Measurements from ENCODE around the gene CTRB1. TPM values are rescaled to one million over a fixed set of nuclear protein-coding genes. Genes with fewer than 3 reads are reported as not detected.
"Not testable (repeated sequence)": the region's sequence is repeated elsewhere in the genome, so short reads cannot be mapped to it uniquely, and the experiment has no call there.

Gene CTRB1
- polyA plus RNA-seq, 1 experiment: not detected

DNA sequence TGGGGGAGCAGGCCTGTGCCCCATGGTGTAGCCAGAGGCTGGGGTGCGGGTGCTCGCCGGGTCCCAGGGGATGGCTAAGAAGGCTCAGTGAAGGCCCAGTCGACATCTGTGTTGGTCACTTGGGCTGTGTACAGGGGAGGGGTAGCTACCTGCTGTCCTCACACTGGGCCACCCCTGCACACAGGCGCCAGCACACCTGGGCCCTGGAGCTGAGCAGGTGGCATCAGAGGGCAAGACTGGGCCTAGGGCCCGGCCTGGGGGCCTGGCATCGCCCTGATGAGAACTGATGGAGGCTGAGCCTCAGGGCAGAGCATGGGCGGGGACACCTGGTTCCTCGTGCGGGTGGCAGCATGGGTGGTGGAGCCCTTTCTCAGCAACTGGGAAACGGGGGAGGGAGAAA, 11.0 kb upstream of the CTRB1 start:
- DNase-seq (ENCODE audit: low read depth): no peak
- Histone ChIP-seq H3K36me3 (ENCODE audit: control insufficient read depth, insufficient read depth, low read length) (no peaks in the 10 kb centered on the region), H3K4me3 (ENCODE audit: low read depth, low read length) (no peak overlapping the region), H3K27me3 (ENCODE audit: control insufficient read depth, insufficient read depth, low read length) (no peaks in the 10 kb centered on the region)
- TF ChIP-seq, protein P1, sequence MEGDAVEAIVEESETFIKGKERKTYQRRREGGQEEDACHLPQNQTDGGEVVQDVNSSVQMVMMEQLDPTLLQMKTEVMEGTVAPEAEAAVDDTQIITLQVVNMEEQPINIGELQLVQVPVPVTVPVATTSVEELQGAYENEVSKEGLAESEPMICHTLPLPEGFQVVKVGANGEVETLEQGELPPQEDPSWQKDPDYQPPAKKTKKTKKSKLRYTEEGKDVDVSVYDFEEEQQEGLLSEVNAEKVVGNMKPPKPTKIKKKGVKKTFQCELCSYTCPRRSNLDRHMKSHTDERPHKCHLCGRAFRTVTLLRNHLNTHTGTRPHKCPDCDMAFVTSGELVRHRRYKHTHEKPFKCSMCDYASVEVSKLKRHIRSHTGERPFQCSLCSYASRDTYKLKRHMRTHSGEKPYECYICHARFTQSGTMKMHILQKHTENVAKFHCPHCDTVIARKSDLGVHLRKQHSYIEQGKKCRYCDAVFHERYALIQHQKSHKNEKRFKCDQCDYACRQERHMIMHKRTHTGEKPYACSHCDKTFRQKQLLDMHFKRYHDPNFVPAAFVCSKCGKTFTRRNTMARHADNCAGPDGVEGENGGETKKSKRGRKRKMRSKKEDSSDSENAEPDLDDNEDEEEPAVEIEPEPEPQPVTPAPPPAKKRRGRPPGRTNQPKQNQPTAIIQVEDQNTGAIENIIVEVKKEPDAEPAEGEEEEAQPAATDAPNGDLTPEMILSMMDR (IDR thresholded peaks at IDR 0.05; ENCODE audit: insufficient read depth, low read depth, low read length): no peak
- POLR2A ChIA-PET: no interaction called here
- CTCF ChIA-PET: interaction anchor here (0.8 kb wide), 1 partner anchor 26 kb away, joined by 4 read pairs; no protein-coding TSS in a partner anchor

DNA sequence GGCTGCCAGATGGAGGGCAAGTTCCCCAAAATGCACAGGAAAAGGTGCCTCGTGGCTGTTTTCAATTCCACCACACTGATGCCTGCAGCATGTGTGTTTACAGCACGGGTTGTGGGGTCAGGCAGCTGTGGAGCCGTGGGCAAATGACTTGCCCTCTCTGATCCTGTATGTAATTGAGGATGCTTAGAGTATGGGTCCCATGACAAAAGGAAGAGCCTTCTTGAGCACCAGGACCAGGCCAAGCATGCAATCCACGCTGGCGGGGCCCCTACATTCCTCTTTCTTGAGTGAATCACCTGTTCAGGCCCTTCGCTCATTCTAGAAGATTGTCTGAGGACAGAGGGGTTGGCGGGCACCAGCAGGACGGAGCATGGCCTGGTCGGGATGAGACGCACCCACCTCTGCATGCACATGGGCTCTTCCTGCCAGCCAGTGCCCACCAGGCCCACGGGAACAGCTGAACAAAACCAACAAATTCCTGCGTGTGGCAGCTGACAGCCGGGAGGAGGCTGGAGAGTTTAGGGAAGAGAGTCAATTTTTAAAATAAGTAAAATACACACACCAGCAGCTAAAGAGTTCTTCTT, 10.5 kb upstream of the CTRB1 start:
- TF ChIP-seq, protein P1 (IDR thresholded peaks at IDR 0.05; ENCODE audit: insufficient read depth, low read depth, low read length): no peak
- no peaks in the 10 kb centered on the region for H3K27me3 ChIP-seq (ENCODE audit: control insufficient read depth, insufficient read depth, low read length)
- no peak overlapping the region for H3K4me3 ChIP-seq (ENCODE audit: low read depth, low read length)
- no peaks in the 10 kb centered on the region for H3K36me3 ChIP-seq (ENCODE audit: control insufficient read depth, insufficient read depth, low read length)
- ChIA-PET POLR2A (no interaction called here), CTCF (interaction anchor here (1.0 kb wide), 1 partner anchor 10 kb away, joined by 4 read pairs; no protein-coding TSS in a partner anchor)
- DNase-seq (ENCODE audit: low read depth): no peak

DNA sequence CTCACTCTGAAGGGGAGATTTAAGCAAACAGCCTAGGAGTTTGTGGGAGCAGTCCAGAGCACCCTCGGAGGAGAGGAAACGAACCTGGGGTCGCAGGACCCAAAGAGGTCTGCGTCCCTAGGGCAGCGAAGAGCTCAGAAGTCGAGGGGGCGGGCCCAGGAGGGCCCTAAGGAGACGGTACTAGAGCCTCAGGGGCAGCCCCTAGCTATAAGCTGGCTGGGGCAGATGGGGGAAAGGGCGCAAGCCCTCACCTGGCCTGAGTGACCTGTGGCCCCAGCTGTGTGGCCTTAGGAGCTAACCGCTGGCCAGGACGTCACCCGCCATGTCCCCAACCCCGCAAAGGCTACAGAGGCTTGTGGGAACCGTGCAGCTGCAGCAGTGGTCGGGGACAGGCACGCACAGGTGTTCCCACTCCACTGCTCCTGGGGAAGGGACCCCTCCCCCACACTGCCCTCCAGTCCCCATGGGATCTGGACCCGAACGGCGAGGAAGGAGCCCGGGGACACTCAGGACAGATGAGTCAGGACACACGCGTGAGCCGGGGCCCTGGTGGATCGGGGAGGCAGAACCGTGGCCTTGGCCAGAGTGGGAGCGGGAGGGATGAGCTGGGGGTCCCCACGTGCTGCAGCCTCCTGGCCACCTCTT, 9.8 kb upstream of the CTRB1 start:
- no peak overlapping the region for H3K4me3 ChIP-seq (ENCODE audit: low read depth, low read length)
- TF ChIP-seq, protein P1 (IDR thresholded peaks at IDR 0.05; ENCODE audit: insufficient read depth, low read depth, low read length): no peak
- POLR2A ChIA-PET: no interaction called here
- CTCF ChIA-PET: interaction anchor here (1.0 to 2.8 kb wide), 2 partner anchors 10 to 25 kb away, joined by 4 to 11 read pairs; no protein-coding TSS in a partner anchor
- no peaks in the 10 kb centered on the region for H3K27me3 ChIP-seq (ENCODE audit: control insufficient read depth, insufficient read depth, low read length)
- H3K36me3 ChIP-seq (ENCODE audit: control insufficient read depth, insufficient read depth, low read length): no peaks in the 10 kb centered on the region
- DNase-seq (ENCODE audit: low read depth): no peak

DNA sequence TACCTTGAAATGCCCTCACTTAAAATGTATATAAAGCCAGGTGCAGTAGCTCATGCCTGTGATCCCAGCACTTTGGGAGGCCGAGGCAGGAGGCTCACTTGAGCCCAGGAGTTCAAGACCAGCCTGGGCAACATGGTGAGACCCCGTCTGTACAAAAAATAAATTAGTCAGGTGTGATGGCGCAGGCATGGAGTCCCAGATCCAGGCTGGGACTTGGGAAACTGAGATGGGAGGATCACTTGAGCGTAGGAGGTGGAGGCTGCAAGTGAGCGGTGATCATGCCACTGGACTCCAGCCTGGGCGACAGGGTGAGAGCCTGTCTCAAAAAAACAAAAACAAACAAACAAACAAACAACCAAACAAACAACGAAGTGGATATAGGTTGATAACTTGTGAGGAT, 9.3 kb upstream of the CTRB1 start:
- H3K4me3 ChIP-seq (ENCODE audit: low read depth, low read length); DNase-seq (ENCODE audit: low read depth); H3K36me3 ChIP-seq (ENCODE audit: control insufficient read depth, insufficient read depth, low read length); POLR2A ChIA-PET; H3K27me3 ChIP-seq (ENCODE audit: control insufficient read depth, insufficient read depth, low read length): not testable (repeated sequence)
- CTCF ChIA-PET: interaction anchor here (2.8 kb wide), 1 partner anchor 24 kb away, joined by 11 read pairs; no protein-coding TSS in a partner anchor

DNA sequence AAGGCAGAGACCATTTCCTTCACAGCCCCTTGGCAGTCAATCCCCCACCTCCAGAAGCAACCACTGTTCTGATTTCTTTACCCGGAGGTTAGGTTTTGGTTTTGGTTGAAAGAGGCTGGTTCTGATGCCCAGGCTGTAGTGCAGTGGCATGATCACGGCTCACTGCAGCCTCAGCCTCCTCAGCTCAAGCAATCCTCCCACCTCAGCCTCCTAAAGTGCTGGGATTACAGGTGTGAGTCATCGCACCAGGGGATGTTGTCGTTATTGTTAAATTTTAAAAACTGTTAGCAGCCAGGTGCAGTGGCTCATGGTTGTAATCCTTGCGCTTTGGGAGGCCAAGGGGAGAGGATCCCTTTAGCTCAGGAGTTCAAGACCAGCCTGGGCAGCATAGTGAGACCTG, 8.8 kb upstream of the CTRB1 start:
- ChIA-PET CTCF (interaction anchor here (2.8 kb wide), 1 partner anchor 24 kb away, joined by 11 read pairs; no protein-coding TSS in a partner anchor), POLR2A (no interaction called here)
- H3K36me3 ChIP-seq (ENCODE audit: control insufficient read depth, insufficient read depth, low read length): no peaks in the 10 kb centered on the region
- TF ChIP-seq, protein P1 (IDR thresholded peaks at IDR 0.05; ENCODE audit: insufficient read depth, low read depth, low read length): no peak
- DNase-seq (ENCODE audit: low read depth): no peak
- H3K27me3 ChIP-seq (ENCODE audit: control insufficient read depth, insufficient read depth, low read length): no peaks in the 10 kb centered on the region
- no peak overlapping the region for H3K4me3 ChIP-seq (ENCODE audit: low read depth, low read length)

DNA sequence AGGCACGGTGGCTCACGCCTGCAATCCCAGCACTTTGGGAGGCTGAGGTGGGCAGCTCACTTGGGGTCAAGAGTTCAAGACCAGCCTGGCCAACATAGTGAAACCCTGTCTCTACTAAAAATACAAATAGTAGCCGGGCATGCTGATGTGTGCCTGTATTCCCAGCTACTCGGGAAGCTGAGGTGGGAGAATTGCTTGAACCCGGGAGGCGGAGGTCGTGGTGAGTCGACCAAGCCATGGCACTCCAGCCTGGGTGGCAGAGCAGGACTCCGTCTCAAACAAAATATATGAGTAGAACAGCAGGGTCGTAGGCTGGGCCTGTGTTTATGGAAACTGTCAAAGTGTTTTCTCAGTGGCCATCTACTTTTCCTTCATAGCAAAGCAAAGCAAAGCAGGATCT, 7.5 kb upstream of the CTRB1 start:
- DNase-seq (ENCODE audit: low read depth); POLR2A ChIA-PET; H3K4me3 ChIP-seq (ENCODE audit: low read depth, low read length); H3K27me3 ChIP-seq (ENCODE audit: control insufficient read depth, insufficient read depth, low read length); H3K36me3 ChIP-seq (ENCODE audit: control insufficient read depth, insufficient read depth, low read length): not testable (repeated sequence)
- CTCF ChIA-PET: interaction anchor here (2.8 kb wide), 1 partner anchor 23 kb away, joined by 11 read pairs; no protein-coding TSS in a partner anchor
